ENCODE data around the gene GHRL.

Gene GHRL

DNA sequence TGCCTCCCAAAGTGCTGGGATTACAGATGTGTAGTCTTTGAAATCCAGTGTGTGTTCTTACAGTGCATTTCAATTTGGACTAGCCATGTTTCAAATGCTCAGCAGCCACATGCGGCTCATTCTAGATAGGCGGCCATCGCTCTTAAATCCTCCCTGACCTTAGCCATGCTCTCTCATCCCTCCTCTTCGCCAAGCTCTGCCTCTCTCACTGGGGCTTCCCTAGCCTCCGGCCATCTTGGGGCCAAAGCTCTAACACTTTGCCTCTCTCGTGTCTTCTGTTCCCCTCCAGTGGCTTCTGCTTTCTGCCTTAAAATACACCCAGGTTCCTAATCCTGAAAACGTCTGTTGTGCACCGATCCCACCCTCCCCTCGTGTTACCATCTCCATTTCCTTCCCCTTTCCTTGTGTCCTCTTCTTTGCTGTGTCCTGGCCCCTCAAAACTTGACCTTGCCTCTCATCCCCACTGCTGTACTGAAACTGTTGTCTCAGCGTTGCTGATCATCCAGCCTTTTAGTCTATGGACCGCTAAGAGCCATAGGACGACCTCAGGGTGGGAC lies 1.4 kb upstream of the GHRL start:
- DNase-seq = no peak

DNA sequence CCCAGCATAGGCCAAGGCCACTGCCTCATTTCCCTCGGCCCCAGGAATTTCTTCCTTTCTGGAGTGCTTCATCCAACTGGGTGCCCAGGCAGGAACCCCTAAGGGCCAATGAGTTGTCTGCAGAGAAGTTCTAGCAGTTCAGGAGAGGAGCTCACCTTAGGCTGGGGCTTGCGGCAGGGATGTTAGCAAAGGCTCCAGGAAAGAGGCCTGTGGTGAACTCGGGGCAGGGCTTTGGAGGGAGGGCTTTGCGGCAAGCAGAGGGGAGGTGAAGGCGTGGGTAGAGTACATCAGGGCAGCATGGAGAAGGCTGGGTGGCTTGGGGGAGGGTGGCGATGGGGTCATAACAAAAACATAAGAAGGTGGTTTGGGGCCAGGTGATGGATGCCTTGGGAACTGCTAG lies 1.1 kb downstream of the GHRL start:
- no peak for DNase-seq

GRCh38 chr3:10290481-10291176 lies 2.1 kb downstream of the GHRL start:
- DNase-seq = no peak

DNA sequence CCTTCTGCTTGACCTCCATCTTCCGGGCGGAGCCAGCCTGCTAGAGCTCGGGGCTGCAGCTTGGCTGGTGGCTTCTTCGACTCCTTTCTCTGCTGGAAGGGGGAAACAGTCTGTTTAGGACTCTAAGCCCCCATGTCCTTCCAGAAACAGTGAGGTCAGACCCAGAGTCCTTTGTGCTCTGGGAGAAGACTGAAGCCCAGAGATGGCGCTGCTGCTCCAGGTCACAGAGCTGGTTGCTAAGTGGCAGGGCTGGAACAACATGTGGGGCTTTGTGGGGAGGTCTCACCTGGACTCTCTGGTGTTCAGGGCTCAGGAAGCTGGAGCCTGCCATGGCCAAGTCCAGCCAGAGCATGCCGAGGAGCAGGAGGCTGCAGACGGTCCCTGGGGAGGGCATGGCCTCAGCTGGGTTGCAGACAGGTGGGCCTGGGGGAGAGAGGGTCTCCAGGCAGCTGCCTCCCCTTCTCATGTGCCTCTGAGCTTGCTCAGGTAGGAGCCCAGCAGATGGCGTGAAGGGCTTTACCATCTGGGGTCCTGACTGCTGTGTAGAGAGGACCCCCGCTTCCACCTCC lies 2.9 kb downstream of the GHRL start:
- no peak for DNase-seq

- no peak for DNase-seq
Observed at GRCh38 chr3:10289077-10289476, 3.7 kb downstream of the GHRL start.

DNA sequence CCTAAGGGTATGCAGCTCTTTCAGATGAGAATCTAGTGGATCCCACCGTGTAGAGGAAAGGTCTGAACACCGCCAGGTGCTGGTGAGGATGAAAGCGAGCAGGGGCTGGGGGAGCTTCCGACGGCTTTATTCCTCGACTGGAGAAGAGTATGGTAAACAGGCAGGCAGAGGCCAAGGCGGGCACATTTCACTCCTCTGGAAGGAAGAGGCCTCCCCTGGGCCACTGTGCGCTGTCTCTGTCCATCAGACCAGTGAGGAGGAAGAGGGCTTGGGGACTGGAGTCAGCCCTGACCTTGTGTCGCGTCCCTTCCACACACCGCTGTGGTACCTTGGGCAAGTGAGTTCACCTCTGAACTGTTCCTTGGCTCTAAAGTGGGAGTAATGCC lies 4.2 kb downstream of the GHRL start:
- DNase-seq = no peak

DNA sequence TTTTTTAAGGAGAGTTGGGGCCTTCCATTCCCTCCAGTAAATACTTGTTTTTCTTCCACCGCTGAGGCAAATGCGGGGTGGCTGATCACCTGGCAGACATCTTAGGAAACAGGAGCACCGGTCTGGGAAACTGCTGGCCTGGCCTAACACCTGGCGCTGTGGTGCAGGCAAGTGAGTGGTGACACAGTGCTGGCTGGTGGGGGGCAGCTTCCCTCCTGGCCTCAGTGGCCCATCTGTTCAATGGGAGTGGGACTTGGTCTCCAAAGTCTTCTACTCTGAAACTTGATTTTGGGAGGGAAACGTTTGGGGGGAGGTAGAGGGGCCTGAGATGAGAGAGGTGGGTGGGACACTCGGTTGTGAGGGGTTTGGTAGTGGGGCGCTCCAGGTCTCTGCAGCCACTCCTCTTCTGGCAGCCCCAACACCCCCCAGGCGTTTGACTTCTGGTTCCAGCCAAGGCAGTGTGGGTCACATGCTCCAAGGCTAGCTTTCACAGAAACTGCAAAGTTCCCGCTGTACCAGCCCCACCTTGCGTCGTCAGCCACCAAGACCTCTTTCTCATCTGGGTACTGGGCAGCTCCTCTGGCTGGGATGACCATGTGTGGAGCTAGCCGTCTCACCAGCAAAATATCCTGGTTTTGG lies 4.7 kb downstream of the GHRL start:
- no peak for DNase-seq

DNA sequence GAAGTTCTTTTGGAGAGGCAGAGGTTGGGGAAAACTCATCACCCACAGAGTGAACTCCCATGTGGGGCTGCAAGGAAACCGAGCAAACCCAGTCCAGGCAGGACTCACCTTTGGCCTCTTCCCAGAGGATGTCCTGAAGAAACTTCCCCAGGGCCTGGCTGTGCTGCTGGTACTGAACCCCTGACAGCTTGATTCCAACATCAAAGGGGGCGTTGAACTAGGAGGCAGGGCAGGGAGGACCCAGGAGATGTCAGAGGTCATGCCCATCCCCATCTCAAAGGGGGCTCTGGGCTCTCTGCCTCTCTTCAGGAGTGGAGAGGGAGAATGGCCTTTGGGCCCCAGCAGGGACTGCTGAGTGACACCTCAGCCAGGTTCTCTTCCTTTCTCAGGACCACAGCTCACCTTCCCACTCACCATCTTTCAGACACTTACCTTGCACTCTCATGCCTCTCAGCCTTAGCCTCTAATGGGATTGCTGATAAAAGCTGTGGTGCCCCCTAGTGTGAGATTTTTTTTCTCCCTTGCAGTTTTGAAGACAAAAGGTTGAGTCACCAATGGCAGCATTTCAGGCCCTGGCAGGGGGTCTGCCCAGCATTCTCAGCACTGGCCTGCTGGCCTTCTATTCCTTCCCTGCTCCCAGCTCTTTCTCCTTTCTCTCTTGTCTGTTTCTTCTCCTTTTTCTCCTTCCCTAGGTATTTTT lies 6.0 kb downstream of the GHRL start:
- peak in 1 of 2 experiments; percentile 3 for DNase-seq

- no peak for DNase-seq
Observed at GRCh38 chr3:10286133-10286524, 6.6 kb downstream of the GHRL start.

DNA sequence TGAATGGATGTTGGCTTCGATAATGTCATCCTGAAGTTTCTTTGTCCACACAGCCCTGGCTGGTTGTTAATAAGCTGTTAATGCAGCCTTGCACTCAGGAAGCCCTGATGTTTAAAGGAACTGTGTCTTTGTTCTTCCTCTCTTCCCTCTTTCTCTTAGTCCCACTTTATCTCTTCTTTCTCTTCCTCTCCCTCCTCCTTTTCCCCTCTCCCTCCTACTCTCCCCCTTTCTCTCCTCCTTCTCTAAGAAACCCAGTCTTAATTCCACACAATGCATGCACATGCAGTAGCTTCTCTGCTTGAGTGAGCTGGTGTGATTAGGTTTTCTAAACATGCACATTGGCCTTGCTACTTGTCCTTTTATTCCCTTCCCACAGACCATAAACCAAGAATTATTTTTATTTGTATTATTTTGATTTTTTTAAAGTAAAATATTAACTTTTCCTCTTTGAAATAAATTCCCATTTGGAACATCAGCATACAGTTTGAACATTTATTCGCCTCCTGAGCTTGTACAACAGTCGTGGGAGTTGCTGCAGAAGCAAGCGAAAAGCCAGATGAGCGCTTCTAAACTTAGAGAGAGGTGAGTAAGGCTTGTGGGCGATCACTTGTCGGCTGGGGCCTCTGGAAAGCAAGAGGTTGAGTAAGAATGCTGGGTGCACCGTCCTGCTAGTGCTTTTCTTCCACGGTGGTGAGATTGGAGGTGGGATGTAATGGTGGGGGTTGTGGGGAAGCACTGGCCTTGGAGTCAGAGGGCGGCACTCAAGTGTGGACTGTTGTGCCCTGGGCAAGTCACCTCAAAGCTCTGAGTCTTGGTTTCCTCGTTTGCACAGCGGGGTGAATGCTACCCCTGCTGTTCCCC lies 7.2 kb downstream of the GHRL start:
- DNase-seq = no peak

DNA sequence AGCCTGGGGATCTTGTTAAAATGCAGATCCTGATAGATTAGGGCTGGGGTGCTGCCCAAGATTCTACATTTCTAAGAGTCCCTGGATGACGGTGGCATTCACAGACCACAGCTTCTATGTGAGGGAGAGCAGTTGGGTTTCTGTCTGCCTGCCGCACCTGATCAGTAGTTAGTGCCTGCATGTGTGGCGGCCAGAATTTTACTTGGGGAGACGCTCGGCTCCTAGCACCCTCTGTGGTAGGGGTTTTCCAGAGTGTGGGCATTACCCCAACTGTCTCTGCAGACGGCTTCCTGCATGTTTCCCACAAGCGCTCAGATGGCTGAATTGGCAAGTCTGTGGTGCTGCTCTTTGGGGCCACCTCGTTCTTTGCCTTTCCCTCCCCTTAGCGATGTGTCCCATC lies 8.3 kb downstream of the GHRL start:
- DNase-seq = no peak

DNA sequence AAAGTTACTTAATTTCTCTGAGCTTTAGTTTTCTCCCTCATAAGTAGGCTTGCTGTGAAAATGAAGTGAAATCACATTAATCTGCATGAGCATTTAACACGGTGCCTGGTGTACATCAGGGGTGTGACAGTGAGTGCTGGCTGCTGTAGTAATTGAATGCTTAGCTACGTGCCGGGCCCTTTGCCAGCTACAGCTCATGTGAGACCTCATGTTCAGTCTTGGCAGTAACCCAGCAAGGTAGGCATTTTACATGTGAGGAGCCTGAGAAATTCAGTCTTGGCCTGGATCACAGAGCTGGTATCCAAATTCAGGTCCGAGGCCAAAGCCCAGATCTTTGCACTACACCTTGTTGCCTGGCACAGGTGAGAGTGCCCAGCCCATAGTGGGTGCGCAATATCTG lies 9.1 kb downstream of the GHRL start:
- DNase-seq = no peak

- no peak for DNase-seq
Observed at GRCh38 chr3:10281951-10282350, 10.8 kb downstream of the GHRL start.

DNA sequence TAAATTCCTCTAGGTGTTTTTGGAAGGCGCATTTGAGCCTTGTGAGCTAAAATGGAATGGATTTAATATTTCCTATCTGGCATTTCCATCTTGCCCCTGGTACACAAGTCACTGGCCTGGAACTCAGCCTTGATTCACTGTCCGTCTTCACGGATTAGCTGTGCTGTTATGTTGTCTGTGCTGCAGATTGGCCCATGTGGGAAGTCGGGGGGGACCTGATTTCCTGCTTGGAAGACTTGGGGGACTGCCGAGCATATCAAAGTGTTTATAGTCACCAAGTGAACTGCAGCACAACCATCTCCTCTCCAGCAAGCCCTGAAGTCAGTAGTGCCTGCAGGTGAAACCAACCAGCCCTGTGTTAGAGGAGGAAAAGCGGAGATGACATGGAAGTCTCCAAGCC lies 12.2 kb downstream of the GHRL start:
- no peak for DNase-seq

GRCh38 chr3:10280177-10280529 lies 12.6 kb downstream of the GHRL start:
- DNase-seq = no peak

GRCh38 chr3:10279384-10280176 lies 13.2 kb downstream of the GHRL start:
- no peak for DNase-seq

DNA sequence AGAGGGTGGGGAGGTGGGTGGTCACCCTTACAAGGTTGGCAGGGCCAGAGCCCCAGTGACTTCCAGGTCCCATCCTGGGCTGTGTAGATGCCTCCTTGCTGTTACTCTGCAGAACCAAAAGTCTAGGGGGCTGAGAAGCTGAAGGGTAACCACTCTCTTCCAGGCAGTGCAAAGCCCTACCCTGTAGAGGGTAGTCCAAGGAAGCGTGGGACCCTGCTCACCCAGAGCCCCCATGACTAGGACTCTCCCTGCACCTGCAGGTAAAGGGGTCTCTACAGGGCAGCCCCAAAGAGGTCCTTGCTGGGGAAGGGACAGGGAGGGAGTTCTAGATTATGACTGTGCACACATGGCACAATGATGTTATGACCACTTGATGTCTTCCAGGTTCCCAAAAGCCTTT lies 14.2 kb downstream of the GHRL start:
- DNase-seq = no peak

GRCh38 chr3:10277115-10277625 lies 15.6 kb downstream of the GHRL start:
- no peak for DNase-seq

DNA sequence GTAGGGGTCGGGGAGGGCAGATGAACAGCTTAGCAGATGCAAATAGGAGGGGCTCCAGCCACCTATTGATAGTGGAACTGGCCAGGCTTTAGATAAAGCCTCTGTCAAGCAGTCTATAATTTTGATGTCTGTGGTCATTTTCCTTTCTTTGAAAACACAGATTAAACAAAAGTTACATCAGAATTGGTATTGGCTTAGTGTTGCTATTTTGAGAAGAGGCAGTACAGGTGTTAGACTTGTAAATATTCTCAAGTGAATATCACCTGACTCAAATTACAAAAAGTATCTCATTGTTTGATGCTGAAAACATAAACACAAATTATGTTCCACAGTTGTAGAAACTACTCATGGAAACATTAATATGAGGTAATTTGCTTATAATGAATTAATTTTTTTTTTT lies 18.1 kb downstream of the GHRL start:
- DNase-seq = no peak

DNA sequence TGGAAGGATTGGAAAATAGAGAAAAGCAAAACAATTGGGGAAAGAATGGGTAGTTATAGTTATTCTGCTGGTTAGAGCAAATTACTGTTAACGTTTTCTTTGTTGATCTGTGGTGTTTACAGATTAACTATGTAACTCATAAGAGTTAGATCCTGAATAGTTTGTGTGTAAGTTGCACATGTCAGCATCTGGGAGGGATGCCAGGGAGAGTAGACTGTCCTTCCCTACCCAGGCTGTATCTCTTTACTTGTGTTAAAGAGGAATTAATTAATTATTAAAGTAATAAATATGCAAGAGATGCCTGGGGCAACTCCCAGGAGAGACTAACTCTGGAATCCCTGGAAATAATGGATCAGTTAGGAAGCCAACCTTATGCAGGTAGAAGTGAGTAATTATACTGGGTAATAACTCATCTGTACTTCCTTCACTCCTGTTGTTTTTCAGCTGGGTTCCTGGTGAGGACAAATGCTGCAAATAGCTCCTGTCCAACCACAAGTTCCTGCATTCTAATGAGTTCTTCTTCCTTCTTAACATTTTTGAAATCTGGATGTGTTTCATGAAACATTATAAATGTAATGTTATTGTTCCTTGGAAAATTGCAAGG lies 18.9 kb downstream of the GHRL start:
- no peak for DNase-seq

DNA sequence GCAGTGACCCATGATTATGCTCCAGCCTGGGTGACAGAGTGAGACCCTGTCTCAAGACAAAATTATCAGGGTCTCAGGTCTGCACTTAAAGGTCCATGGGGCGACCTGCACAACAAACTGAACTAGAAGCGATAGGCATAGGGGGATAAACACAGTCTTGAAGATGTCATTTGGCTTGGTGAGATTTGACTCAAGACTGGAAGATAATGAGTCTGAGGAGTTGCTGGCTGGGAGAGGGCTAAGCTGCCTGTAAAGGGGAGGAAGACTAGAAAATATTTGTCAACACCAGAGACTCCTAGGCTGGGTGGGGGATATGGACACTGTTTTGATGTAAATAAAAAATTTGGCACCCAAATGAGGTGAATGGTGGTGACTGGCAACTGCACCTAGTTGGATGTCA lies 19.8 kb downstream of the GHRL start:
- DNase-seq = no peak

Measured in NCI-H187 (cell line).